Fibroblast of skin of left biceps (primary cell): Measurements from ENCODE around the gene CUX1.
"Not testable (repeated sequence)": the region's sequence is repeated elsewhere in the genome, so short reads cannot be mapped to it uniquely, and the experiment has no call there.

ENCODE experiments used
- DNase-seq, 2 experiments: peaks; one replicate each; pipeline ENCODE4 v3.0.0-alpha.2; 2013; ENCODE audit warnings: low read depth in 2 of 2

CUX1 gene

DNA sequence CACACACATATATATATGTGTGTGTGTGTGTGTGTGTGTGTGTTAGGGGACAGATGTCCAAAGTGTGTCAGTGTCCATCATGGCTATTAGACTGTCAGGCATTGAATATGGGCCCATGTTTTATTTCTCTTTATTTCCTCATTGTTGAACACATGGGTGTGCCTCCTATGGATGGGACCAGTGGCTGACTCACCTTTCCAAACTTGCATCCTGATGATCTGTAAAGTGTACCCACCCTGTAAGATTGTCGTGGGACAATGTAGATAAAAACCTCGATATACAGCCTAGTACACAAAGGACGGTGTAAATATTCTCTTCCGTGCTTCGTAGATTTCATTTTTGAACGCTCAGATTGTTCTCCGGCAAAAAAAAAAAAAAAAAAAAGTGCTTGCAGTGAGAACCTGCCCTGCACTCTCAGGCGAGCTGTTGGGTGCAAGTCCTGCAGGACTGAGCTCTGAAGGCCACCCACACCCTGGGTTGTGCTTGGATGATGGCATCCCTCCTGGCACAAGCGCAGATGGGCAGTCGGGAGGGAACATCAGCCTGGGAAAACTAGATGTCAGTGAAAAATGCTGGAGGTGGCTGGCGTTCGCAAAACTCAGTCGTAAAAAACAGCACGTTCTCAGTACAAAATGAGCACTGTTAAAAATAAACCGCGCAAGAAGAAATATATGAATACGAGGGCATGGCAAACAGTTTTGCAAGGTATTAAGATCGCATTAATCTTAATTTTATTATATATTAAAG is 166.9 kb downstream of the CUX1 start:
- DNase-seq: no peak

DNA sequence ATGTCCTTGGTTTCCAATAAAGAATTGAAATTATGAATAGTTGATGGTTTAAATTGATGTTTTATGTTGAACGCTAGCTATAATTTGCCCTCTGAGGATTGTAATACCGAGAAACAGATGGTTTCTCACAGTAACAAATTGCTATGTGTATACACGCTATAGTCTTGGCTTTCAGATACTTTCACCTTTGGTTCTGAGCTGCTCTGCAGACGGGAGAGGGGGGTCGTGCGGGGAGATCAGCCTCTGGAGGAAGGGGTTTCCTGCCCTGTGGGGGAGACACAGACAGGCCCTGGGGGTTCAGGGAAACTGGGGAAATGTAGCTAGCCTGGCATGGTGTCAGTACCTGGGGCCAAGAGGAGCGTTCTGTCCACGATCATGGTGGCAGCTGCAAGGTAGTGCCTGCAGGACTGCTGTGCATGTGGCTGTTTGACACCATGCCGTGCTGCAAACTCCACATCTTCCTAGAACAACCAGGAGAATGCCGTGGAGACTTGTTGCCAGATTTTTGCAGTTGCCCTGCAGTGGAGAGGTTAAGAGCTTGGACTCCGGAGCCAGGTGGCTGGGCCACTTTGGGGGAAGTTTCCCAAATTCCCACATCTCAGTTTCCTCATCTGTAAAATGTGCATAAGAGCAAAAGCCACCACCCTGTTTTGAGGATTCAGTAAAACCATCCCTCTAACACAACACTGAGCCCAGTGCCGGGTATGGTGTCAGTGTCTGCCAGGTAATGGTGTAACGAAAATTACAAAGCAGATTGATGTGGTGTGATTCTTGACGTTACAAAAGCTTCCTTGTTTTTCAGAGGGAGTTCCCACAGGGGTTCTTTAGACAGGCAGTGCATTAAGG is 167.9 kb downstream of the CUX1 start:
- DNase-seq: peak; percentile 9 to 17

- DNase-seq: no peak
These were observed 168.7 kb downstream of the CUX1 start for GRCh38 chr7:101985903-101986734.

DNA sequence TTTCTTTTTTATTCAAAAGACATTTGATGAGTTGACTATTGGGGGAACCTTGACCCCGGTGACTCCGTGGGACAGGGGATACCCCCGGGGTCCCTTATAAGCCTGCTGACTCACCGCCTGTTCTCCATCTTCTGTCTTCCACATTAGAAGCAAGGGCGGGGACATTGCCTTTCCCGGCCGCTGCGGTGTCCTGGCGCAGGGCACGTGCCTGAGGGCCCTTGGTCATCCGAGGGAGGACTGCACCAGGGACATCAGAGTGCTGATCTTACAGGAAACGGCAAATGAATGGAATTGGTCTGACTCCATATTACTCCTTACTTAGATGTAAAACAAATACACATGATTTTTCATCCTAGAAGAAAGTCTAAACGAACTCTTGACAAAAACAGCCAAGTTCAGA is 170.1 kb downstream of the CUX1 start:
- no peak for DNase-seq

- not testable (repeated sequence) for DNase-seq
These were observed 170.6 kb downstream of the CUX1 start for GRCh38 chr7:101988060-101988459.

- DNase-seq: no peak
These were observed 171.1 kb downstream of the CUX1 start for GRCh38 chr7:101988513-101988912.

- no peak for DNase-seq
These were observed 171.7 kb downstream of the CUX1 start for GRCh38 chr7:101989101-101989500.

GRCh38 chr7:101990811-101991418 is 173.5 kb downstream of the CUX1 start:
- no peak for DNase-seq

DNA sequence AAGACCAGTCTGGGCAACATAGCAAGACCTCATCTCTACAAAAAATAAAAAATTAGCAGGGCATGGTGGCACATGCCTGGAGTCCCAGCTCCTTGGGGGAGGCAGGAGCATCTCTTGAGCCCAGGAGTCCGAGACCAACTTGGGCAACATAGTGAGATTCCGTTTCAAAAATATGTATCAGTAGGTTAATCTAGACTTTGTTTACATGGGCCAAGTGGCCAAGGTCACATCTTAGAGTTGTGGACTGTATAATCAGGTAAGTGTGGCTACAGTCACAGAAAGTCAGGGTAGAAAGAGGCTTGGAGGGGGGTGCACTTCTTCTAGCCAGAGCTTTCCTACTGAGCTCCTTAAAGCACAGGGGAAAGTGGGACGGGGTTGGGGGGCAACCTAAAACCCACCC is 174.4 kb downstream of the CUX1 start:
- DNase-seq: no peak

- no peak for DNase-seq
These were observed 175.9 kb downstream of the CUX1 start for GRCh38 chr7:101993311-101993710.

DNA sequence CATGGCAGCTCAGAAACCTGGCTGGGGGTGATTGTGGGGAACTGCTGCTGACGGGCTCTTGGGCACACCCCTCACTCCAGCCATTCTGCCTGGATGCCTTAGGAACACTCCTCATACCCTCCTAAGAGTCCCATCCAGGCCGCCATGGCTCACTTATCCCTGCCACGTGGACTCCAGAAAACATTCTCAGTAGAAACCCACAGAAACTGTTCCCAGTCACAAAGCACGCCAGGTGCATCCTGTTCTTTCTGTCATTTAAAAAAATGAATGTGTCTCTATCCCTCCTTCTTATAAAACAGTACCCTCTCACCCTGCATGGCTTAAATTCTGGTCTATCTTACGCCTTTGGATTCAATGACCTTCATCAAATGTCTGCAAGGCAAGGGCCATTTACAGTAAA is 177.7 kb downstream of the CUX1 start:
- no peak for DNase-seq

DNA sequence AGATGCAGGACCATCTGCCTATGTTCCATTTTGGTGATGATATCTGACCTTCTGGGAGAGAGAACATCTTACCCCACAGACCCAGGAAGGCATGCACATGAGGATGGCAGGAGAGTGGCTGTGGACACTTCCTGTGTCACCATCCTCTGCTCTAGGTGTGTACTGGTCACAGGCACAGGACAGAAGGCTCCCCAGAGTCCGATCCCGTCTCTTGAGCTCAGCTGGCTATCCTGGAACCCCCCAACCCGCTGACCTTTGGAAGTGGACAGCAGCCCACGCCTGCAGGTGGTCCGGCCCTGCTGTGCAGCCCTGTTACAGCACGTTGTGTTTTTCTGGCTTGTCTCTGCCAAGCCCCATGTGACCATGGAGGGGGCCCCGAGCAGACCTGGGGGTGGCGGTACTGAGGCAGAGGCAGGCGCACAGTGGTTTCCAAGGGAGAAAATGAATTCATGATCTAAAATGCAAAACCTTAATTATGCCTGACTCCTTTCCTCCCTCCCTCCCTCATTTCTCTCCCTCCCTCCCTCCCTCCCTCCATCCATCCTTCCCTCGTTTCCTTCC is 178.8 kb downstream of the CUX1 start:
- DNase-seq: no peak

DNA sequence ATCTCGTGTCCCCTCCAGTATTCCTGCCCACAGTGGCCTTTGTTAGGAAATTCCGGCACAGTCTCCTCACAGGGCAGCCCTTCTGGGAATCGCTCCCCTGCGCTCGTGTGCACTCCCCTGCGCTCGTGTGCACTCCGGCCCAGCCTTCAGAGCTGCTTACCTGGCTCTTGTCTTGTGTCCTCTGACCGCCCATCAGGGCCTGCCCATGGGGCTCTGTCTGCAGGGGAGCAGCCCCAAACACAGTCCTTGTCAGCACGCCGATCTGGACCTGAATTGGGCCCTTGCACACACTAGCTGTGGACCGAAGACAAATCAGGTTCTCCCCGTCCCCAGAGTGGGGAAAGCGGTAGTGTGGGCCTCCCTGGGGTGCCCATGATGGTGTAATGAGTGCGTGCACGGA is 179.4 kb downstream of the CUX1 start:
- DNase-seq: no peak

- DNase-seq: no peak
These were observed 180.8 kb downstream of the CUX1 start for GRCh38 chr7:101998029-101998905.

- DNase-seq: no peak
These were observed 181.4 kb downstream of the CUX1 start for GRCh38 chr7:101998906-101999240.

DNA sequence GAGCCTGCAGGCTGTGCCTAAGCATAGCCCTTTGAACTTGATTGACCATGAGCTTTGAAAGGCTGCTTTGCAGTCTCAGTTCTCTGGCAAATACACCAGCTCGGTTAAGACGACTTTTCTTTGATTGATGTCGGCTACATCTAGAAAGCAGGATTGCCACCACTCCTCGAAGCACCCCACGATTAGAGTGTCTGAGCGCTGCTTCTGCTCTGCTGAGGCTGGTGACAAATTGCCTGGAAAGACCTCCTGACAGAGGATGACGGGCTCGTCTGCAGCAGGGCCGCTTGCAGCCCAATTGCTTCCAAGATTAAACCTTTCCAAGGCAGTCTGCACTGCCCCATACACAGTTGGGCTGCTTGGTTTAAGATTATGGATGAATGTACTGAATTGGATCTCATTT is 182.0 kb downstream of the CUX1 start:
- no peak for DNase-seq

- DNase-seq: no peak
These were observed 182.7 kb downstream of the CUX1 start for GRCh38 chr7:102000123-102000522.

GRCh38 chr7:102004229-102004628 is 186.8 kb downstream of the CUX1 start:
- no peak for DNase-seq

GRCh38 chr7:102004848-102005247 is 187.4 kb downstream of the CUX1 start:
- DNase-seq: no peak

GRCh38 chr7:102005933-102006480 is 188.6 kb downstream of the CUX1 start:
- no peak for DNase-seq
